Heart left ventricle (tissue), 13 donors: ENCODE data around the gene CRYBG2.

Experiments used
- POLR2A ChIP-seq, 2 donors: fragments of 450-650 bp; IDR thresholded peaks; one replicate each; pipeline ENCODE4 v1.6.1; 2017; ENCODE audit warnings: antibody characterized with exemption in 2 of 2, mild to moderate bottlenecking in 2 of 2, moderate library complexity in 2 of 2
- TF ChIP-seq, protein P1 (sequence below), 12 donors: fragments of 200-600 bp; sonication (generic) in 4 of 12; IDR thresholded peaks; one replicate each; pipeline versions ENCODE4 v1.5.0 to v1.8.0; 2018 to 2022; ENCODE audit warnings: antibody characterized with exemption in 12 of 12, mild to moderate bottlenecking in 5 of 12
- donor health status: ischemic (EF 13 %, LVEDD 7.1; RV severe dilation, severe dysfunction).
- donor health status: DM: no; HTN: yes; CAD: no.
- donor health status: DM: no; HTN: no; CAD: no.
- donor health status: ischemic (EF 25% LVEDD 6.9; RV normal size, moderate dysfunction).
- donor health status: ischemic (EF 25% LVEDD 5.7; RV mildly dilated, moderate dysfunction).
- donor health status: ischemic (EF 35%, LVEDD 5.7; RV mildly dilated, moderate dysfunction).
- donor health status: nonischemic (EF 11% LVEDD 7.7; RV severe dilation, severe dysfunction).
- donor health status: DM: yes; HTN: yes; CAD: no.
- donor health status: PGD.
- donor health status: ischemic (EF 29% LVEDD 5.4; RV normal size, mild dysfunction).
- donor health status: nonischemic (EF 23%, LVEDD 6.1; RV moderate dilation, normal function).

GRCh38 chr1:26281971-26282370 lies 72.0 kb downstream of the CRYBG2 start:
- TF ChIP-seq POLR2A (IDR thresholded peaks at IDR 0.05), result no peak
- TF ChIP-seq, protein P1, sequence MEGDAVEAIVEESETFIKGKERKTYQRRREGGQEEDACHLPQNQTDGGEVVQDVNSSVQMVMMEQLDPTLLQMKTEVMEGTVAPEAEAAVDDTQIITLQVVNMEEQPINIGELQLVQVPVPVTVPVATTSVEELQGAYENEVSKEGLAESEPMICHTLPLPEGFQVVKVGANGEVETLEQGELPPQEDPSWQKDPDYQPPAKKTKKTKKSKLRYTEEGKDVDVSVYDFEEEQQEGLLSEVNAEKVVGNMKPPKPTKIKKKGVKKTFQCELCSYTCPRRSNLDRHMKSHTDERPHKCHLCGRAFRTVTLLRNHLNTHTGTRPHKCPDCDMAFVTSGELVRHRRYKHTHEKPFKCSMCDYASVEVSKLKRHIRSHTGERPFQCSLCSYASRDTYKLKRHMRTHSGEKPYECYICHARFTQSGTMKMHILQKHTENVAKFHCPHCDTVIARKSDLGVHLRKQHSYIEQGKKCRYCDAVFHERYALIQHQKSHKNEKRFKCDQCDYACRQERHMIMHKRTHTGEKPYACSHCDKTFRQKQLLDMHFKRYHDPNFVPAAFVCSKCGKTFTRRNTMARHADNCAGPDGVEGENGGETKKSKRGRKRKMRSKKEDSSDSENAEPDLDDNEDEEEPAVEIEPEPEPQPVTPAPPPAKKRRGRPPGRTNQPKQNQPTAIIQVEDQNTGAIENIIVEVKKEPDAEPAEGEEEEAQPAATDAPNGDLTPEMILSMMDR (IDR thresholded peaks at IDR 0.05), result no peak
